ENCODE data around the gene PLA2G5. TPM values are rescaled to one million over a fixed set of nuclear protein-coding genes. Genes with fewer than 3 reads are reported as not detected.
"Not testable (repeated sequence)": the region's sequence is repeated elsewhere in the genome, so short reads cannot be mapped to it uniquely, and the experiment has no call there.

The PLA2G5 gene, protein sequence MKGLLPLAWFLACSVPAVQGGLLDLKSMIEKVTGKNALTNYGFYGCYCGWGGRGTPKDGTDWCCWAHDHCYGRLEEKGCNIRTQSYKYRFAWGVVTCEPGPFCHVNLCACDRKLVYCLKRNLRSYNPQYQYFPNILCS
- total RNA-seq, result under 0.01 and 0.44 TPM in 2 replicates

DNA sequence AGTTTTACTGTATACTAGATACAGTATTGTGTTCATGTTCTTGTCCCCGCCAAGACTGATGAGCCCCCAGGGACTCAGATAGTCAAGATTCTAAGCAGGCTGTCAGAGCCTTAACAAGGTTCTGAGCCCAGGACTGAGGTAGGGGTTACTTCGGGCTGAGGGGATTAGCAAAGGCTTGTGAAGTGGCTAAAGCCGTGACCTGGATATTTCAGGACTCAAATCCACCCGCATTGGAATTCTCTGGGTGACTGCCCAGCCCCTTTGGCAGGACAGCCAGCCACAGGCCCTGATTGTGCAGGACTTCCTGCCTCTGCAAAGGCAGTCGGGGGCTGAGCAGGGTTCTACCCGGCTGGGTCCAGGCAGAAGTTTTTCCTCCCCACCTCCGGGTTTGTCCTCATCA, at the start of gene PLA2G5:
TSS of gene PLA2G5 (plus strand) at position 321 of the 400 bp plus-strand sequence. CDS start 14,637 bp downstream, outside the sequence.
- DNase-seq (ENCODE audit: low read depth in 2 of 2), result peak; percentile 6 to 28

DNA sequence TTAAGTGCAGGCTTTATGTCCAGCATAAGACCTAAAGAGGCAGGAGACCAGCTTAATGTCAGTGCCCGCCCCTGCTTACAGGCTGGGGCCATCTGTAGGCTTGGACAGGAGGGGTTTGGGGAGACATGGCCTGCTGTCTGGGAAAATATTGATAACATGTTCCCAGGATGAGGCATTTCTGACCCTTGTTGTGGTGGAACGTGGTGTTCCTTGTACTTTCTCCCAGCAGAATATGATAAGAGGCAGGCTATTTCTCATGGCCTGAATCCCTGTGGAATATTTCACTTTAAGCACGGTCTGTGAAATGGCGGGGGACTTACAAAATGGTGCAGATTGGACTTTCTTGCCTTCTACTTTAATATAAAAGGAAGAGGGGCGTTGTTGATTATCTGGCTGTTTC, 41.9 kb upstream of the PLA2G5 start:
- no peak for DNase-seq (ENCODE audit: low read depth in 2 of 2)

DNA sequence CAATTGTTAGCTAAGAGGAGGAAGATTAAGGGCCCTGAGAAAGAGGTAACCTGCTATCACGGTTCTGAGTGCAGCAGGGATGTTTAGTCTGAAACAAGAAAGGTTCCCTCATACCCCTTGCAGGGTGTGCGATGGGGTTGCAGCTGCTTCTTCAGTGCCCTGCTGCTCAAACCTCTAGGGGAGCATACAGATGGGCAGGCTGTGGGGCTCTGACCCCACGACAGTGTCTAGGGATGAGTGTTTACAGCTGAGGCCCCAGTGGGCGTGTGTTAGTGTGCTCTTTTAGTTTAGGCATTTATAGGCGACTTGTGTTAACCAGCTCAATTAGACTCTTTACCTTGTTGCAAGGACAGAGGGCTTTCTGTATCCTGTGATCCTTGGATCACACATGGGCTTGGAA, 41.3 kb upstream of the PLA2G5 start:
- no peak for DNase-seq (ENCODE audit: low read depth in 2 of 2)

DNA sequence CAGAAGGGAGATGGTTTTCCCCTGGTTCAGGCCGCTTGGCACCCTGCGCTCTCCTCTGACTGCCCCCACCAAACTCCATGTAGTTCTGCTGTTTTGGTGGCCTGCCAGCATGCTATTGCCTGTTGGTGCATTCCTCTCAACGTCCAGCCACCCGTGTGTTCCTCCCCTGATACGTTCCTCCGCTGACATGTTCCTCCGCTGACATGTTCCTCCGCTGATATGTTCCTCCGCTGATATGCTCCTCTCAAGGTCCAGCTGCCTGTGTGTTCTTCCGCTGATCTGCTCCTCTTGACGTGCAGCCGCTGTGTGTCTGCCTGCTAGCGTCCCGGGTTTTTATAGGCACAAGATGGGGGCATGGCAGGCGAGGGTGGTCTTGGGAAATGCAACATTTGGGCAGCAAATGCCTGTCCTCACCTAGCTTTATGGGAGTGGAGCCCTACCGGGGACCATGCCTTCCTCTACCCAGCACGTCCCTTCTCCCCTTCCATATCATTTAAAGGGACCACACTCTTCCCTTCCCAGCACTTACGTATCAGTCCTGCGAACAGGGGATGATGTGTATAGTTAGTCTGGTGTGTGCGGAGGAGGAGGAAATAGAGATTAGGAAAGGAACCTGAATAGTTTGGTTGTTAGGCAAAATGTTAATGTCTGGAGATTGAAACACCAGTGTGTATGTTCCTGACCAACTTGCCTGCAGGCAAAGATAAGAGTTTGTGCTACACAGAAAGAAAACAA, 40.6 kb upstream of the PLA2G5 start:
- peak in 1 of 2 donors; percentile 30 for DNase-seq (ENCODE audit: low read depth in 2 of 2)

DNA sequence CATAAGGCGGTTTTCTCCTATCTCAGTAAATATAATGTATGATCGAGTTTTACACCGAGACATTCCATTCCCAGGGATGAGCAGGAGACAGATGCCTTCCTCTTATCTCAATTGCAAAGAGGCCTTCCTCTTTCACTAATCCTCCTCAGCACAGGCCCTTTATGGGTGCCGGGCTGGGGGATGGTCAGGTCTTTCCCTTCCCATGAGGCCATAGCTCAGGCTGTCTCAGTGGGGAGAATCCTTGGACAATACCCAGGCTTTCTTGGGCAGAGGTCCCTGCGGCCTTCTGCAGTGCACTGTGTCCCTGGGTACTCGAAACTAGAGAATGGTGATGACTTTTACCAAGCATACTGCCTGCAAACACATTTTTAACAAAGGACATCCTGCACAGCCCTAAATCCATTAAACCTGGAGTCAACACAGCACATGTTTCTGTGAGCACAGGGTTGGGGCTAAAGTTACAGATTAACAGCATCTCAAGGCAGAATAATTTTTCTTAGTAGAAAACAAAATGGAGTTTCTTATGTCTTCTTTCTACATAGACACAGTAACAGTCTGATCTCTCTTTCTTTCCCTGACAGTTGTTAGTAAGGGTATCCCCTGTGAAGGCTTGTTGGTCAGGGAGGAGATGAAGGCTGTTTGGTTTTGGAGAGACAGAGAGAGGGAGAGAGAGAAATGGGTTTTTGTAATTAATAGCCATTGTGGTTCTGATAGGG, 39.4 kb upstream of the PLA2G5 start:
- DNase-seq (ENCODE audit: low read depth in 2 of 2), result not testable (repeated sequence)

DNA sequence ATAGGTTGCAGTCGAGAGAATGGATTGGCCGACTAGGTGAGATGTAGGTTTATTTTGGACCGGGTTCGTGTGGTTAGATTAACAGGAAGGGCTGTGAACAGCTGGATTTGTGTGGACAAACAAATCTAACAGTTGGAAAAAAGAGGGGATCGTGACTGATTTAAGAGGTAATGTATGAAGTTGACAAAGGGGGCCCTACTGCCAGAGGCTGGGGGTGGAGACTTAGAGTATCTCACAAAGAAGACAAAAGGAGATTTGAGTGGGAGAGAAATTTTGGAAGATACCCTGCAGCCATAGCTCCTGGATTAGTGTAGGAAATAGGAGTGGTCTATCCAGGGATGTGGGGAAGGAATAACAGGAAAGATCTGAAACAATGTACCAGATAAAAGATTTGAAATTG, 38.8 kb upstream of the PLA2G5 start:
- DNase-seq (ENCODE audit: low read depth in 2 of 2), result peak in 1 of 2 donors; percentile 42

DNA sequence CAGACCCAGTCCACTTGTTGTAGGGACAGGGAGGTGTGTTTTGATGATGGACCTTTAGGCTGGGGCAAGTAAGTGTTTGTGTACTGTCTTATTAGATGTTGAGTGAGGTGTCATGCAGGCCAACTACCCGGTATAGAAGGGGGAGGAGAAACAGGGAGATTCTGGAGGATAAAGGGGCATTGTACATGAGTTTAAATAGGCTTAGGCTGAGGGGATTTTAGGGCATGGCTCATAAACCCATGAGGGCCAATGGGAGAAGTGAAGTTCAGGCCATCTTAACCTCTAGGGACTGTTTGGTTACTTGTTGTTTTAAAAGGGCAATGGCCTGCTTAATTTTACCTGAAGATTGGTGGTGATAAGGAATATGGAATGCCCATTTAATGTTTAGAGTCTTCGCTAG, 38.2 kb upstream of the PLA2G5 start:
- DNase-seq (ENCODE audit: low read depth in 2 of 2), result no peak

DNA sequence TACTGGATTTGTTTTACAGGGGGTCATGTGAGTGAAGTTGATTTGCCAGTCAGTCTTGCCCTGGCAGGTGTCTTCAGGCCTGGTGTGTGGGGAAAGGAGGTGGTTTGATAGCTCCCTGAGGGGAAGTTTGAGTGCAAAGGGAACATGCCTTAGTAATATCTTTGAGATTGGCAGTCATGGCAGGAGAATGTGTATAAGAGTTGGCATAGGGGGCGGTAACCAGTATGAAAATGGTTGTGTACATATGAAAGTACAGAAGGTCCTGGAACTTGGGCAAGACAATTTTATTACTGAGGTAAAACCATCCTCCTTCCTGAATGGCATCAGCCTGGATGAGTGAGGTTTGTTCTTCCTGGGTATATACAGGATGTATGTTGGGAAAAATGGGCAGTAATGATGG, 37.6 kb upstream of the PLA2G5 start:
- DNase-seq (ENCODE audit: low read depth in 2 of 2), result no peak

DNA sequence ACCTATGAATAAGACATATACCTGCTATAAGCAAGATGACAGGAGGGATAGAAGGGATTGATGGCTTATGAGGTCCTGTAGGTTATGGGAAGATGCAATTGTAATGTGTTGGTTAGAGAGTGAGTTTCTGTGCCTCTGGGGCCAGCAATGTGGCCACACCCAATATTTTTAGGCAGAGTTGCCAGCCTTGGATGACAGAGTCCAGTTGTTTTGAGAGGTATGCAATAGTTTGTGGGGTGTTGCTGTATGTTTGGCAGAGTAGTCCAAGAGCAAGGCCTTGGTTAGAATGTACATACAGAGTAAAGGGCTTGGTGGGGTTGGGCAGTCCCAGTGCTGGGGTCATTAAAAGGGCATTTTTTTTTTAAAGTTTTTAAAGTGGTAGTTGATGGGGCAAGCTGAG, 36.6 kb upstream of the PLA2G5 start:
- no peak for DNase-seq (ENCODE audit: low read depth in 2 of 2)

DNA sequence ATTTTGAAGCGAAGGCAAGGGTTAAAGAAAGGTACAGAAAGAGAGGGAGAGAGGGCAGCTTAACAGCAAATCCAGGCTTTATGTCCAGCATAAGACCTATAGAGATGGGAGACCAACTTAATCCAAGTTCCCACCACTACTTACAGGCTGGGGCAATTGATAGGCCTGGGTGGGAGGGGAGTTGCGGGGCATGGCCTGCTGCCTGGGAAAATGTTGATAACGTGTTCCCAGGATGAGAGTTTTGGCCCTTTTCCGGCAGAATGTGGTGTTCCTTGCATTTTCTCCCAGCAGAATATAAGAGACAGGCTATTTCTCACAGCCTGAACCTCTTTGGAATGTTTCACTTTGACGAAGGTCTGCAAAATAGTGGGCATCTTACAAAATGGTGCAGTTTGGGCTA, 34.9 kb upstream of the PLA2G5 start:
- no peak for DNase-seq (ENCODE audit: low read depth in 2 of 2)

DNA sequence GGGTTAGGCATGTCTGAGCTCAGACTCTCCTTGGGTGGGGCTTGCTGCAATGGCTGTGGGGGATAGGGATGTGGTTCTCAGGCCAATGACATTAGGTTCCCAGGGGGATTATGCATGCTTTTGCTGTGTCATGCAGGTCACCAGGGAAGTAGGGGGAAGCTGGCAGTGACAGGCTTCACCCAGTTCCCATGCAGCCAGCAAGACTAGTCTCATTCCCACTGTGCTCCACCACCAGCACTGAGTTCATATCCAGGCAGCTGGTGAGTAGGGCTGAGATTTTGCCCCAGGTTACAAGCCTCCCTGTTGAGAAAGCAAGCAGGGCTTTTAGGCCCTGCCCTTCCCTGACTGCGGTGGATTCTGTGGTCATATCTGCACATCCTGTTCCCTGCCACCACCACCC, 32.1 kb upstream of the PLA2G5 start:
- DNase-seq (ENCODE audit: low read depth in 2 of 2), result no peak

DNA sequence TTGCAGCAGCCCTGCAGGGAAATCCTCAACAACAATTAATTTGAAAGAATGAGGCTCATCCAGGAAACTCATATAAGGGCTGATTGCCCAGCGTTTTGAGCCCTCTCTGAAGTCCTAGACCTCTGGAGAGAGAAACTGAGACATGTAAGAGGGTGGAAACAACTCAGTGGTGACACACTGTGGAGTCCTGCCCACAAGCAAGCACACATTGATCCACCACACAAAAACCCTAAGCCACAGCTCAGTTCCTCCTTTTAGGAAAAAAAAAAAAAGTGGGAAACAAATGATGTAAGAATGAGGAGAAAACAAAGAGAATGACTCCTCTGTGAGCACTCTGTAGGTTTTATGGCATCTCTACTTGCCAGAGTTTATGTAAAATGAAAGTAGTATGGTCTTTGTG, 22.9 kb upstream of the PLA2G5 start:
- DNase-seq (ENCODE audit: low read depth in 2 of 2), result no peak

DNA sequence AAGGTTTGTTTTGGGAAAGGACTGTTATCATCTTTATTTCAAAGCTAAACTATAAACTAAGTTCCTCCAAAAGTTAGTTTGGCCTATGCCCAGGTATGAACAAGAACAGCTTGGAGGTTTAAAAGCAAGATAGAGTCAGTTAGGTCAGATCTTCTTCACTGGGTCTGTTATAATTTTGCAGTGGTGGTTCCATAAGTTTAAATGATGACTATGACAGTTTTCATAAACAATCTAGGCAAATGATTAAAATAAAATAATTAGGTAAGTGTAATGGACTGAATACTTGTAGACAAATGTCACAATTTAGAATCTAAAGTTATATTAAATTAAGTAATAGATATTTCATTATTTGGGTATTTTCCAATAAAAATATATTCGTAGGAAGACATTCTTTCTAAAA, 21.4 kb upstream of the PLA2G5 start:
- DNase-seq (ENCODE audit: low read depth in 2 of 2), result no peak

DNA sequence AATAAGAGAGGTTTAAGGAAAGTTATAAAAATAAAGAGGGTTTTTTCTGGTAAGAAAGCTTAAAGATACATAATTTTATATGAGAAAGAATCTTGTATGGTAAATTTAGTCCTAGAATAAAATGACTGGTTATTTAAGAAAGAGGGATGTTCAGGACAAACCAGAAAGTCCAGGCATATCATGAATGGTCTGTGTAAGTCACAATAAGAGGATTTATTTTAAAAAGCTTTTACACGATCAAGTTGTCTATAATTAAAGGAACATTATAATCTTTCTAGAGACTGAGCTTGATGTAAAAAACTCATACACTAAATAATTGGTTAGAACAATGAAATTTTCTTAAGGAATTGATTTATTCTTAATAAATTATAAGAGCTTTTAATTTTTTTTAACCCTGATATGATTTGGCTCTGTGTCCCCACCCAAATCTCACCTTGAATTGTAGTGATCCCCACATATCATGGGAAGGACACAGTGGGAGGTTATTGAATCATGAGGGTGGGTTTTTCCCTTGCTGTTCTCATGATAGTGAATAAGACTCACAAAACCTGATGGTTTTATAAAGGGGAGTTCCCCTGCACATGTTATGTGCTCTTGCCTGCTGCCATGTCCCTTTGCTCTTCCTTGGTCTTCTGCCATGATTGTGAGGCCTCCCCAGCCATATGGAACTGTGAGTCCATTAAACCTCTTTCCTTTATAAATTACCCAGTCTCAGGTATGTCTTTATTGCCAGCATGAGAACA, 20.8 kb upstream of the PLA2G5 start:
- not testable (repeated sequence) for DNase-seq (ENCODE audit: low read depth in 2 of 2)

DNA sequence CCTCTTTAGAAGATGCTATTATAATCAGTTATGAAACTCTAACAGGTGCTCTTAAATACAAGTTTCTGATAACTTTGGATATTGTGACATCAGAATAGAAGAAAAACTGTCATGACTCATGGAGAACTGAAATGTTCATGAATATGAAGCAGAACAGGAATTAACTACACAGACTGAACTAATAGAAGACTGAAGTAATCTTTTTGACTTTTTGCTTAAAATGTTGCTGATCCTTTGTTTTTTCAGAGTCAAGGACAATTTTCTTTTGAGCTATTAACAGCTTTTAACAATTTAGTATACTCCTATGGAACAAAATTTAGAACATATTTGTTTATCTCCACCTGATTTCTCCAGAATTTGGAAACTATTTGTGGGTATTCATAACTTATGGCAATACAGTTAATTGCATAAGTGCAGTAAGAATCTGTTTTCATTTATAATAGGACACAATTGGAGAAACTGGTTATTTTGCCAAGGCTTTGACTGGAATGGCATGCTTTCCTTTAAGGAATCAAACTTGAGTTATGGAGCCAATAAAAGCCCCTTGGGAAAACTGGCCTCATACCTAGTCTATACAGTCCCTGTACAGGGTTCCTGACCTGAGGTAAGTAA, 18.7 kb upstream of the PLA2G5 start:
- no peak for DNase-seq (ENCODE audit: low read depth in 2 of 2)

DNA sequence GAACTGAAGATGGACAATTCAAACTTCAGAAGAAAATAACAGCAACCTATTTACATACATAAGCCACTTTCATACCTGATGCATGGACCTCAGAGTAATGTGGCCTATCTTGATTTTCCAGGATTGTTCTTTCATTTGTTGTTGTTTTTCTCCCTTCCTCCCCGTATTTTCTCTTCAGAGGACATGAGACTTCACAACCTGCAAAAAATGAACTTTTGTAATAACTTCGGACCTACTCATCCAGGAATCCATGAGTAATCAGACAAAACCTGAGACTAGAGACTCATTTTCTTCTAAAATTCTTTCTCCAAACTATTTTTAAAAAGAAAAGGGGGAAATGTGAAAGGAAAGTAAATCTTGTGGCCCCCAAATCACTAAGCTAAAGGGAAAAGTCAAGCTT, 17.6 kb upstream of the PLA2G5 start:
- DNase-seq (ENCODE audit: low read depth in 2 of 2), result no peak

DNA sequence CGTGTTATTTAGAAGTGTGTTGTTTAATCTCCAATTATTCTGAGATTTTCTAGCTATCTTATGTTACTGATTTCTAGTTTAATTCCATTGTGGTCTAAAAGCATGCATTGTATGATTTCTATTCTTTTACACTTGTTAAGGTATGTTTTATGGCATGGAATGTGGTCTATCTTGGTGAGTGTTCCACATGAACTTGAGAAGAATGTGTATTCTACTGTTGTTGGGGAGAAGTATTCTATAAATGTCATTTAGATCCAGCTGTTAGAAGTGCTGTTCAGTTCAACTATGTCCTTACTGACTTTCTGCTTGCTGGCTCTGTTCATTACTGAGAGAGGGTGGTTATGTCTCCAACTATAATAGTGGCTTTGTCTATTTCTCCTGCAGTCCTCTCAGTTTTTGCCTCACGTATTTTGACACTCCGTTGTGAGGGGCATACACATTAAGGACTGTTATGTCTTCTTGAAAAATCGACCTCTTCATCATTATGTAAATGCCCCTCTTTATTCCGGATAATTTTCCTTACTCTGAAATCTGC, 12.0 kb upstream of the PLA2G5 start:
- DNase-seq (ENCODE audit: low read depth in 2 of 2), result no peak

DNA sequence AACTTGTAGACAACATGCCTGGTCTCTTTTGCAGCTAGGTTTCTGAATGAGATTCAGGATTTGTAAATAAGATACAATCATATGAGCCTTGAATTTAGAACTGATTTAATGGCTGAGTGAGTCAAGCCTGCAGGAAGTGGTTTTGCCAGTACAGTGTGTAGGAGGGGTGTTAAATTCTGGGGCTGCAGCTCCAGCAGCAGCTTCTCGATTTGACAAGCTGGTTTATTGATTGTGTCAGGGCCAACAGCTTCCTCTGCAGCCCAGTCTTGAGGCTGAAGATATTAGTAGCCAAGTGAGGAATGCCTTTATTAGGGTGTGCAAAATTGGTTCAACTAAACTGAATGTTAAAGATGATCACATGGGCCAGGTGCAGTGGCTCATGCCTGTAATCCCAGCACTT, 11.5 kb upstream of the PLA2G5 start:
- DNase-seq (ENCODE audit: low read depth in 2 of 2), result peak in 1 of 2 donors; percentile 75

DNA sequence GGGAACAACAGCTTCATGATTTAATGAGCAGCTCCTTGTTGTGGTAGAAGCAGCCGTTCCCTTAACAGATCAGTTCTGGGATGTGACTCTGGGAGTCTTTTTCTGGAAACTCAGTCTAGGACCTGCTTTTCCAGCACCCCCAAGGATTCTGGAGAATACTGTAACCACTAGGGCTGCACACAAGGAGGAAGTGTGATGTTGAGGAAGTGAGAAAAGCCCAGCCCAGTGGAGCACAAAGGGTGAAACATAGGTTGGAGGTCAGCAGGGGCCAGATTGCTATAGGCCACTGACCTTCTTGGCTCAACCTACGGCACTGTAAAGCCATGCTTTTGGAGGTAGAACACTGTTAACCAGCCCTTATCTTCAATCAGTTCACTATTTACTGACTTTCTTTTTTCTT, 10.1 kb upstream of the PLA2G5 start:
- peak in 1 of 2 donors; percentile 15 for DNase-seq (ENCODE audit: low read depth in 2 of 2)

DNA sequence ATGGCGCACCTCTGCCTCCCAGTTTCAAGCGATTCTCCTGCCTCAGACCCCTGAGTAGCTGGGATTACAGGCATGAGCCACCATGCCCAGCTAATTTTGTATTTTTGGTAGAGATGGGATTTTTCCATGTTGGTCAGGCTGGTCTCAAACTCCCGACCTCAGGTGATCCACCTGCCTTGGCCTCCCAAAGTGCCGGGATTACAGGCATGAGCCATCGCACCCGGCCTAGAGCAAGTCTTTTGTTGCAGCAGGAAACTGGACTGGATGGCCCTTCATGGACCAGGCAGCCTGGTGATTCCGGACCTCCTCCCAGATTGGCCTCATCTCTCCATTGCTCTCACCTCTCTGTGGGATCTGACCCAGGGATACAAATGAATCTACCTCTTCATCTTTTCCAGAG, 9.2 kb upstream of the PLA2G5 start:
- not testable (repeated sequence) for DNase-seq (ENCODE audit: low read depth in 2 of 2)

DNA sequence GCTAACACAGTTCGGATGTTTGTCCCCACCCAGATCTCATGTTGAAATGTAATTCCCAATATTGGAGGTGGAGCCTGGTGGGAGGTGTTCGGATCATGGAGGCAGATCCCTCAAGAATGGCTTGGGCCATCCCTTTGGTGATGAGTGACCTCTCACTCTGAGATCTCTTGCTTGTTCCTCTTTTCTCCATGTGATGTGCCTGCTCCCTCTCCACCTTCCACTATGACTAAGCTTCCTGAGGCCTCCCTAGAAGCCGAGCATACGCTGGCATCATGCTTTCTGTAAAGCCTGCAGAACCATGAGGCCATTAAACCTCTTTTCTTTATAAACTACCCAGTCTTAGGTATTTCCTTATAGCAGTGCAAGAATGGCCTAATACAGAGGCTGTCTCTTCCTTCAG, 8.1 kb upstream of the PLA2G5 start:
- peak in 1 of 2 donors; percentile 61 for DNase-seq (ENCODE audit: low read depth in 2 of 2)
